ENCODE measurements around the gene RPS2.

RPS2 gene

GRCh38 chr16:1953734-1954133, 10.9 kb downstream of the RPS2 start:
- no peak for DNase-seq (ENCODE audit: low read depth)
- H3K4me3 ChIP-seq (ENCODE audit: low read depth, low read length): no peak overlapping the region
- TF ChIP-seq MAX (IDR thresholded peaks at IDR 0.05; ENCODE audit: low read depth, low read length): no peak
- TF ChIP-seq MYC (IDR thresholded peaks at IDR 0.05; ENCODE audit: low read depth, low read length): no peak
- no peak for TF ChIP-seq CTCF (IDR thresholded peaks at IDR 0.05; ENCODE audit: low read depth, low read length)
- TF ChIP-seq POLR2A (IDR thresholded peaks at IDR 0.05; ENCODE audit: extremely low read depth, insufficient read length): no peak

DNA sequence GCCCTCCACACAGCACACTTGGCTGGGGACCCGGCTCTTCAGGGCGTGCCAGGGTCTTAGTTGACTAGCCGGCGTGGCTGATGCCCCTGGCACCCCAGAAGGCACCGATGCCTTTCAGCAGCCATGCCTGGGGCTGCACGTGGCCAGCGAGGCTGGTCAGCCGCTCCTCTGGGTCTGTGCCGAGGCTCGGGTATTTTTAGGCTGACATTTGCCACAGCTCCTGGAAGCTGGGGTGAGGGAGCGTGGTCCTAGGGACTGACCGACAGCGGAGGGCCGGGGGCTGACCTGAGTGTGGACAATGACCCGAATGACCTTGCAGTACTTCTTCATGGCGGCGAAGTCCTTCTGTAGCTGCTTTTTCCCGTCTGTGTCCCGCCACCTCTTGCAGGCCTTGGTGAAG, 14.1 kb downstream of the RPS2 start:
- no peak for TF ChIP-seq CTCF (IDR thresholded peaks at IDR 0.05; ENCODE audit: low read depth, low read length)
- no peak for TF ChIP-seq MAX (IDR thresholded peaks at IDR 0.05; ENCODE audit: low read depth, low read length)
- TF ChIP-seq POLR2A (IDR thresholded peaks at IDR 0.05; ENCODE audit: extremely low read depth, insufficient read length): no peak
- DNase-seq (ENCODE audit: low read depth): no peak
- no peak overlapping the region for H3K4me3 ChIP-seq (ENCODE audit: low read depth, low read length)

- H3K4me3 ChIP-seq (ENCODE audit: low read depth, low read length): no peak overlapping the region
- TF ChIP-seq CTCF (IDR thresholded peaks at IDR 0.05; ENCODE audit: low read depth, low read length) (no peak), POLR2A (IDR thresholded peaks at IDR 0.05; ENCODE audit: extremely low read depth, insufficient read length) (no peak), MAX (IDR thresholded peaks at IDR 0.05; ENCODE audit: low read depth, low read length) (no peak), MYC (IDR thresholded peaks at IDR 0.05; ENCODE audit: low read depth, low read length) (no peak)
- DNase-seq (ENCODE audit: low read depth): no peak
These were observed 14.6 kb downstream of the RPS2 start for GRCh38 chr16:1950047-1950446.

DNA sequence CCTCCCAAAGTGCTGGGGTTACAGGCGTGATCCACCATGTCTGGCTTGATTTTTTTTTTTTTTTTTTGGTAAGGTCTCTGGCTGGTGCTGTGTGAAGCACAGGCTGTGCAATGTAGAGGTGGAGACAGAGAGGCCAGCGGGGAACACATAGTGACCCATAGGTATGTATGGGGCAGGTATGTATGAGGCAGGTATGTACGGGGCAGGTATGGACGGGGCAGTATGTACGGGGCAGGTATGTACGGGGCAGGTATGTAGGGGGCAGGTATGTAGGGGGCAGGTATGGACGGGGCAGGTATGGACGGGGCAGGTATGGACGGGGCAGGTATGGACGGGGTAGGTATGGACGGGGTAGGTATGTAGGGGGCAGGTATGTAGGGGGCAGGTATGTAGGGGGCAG, 15.1 kb downstream of the RPS2 start:
- no peak for TF ChIP-seq CTCF (IDR thresholded peaks at IDR 0.05; ENCODE audit: low read depth, low read length)
- no peak for TF ChIP-seq MAX (IDR thresholded peaks at IDR 0.05; ENCODE audit: low read depth, low read length)
- TF ChIP-seq POLR2A (IDR thresholded peaks at IDR 0.05; ENCODE audit: extremely low read depth, insufficient read length): no peak
- no peak for TF ChIP-seq MYC (IDR thresholded peaks at IDR 0.05; ENCODE audit: low read depth, low read length)
- H3K4me3 ChIP-seq (ENCODE audit: low read depth, low read length): no peak overlapping the region
- no peak for DNase-seq (ENCODE audit: low read depth)

- TF ChIP-seq MYC (IDR thresholded peaks at IDR 0.05; ENCODE audit: low read depth, low read length) (no peak), CTCF (IDR thresholded peaks at IDR 0.05; ENCODE audit: low read depth, low read length) (no peak), MAX (IDR thresholded peaks at IDR 0.05; ENCODE audit: low read depth, low read length) (no peak), POLR2A (IDR thresholded peaks at IDR 0.05; ENCODE audit: extremely low read depth, insufficient read length) (no peak)
- DNase-seq (ENCODE audit: low read depth): no peak
These were observed 17.3 kb downstream of the RPS2 start for GRCh38 chr16:1947369-1947670.

More at GRCh38 chr16:1947369-1947670, 17.3 kb downstream of the RPS2 start:
- H3K4me3 ChIP-seq (ENCODE audit: low read depth, low read length): no peak overlapping the region
